Caki2 (cell line): ENCODE results near the gene NXPH2. TPM values are rescaled to one million over a fixed set of nuclear protein-coding genes. Genes with fewer than 3 reads are reported as not detected.
"Not testable (repeated sequence)": the region's sequence is repeated elsewhere in the genome, so short reads cannot be mapped to it uniquely, and the experiment has no call there.

Experiments used
- DNase-seq: peaks from one replicate; pipeline ENCODE4 v3.0.0-alpha.2; 2015; ENCODE audit warnings: low read depth
- in situ Hi-C: cut with HindIII; loops from 2 replicates; pipeline ENCODE4 v1.10.0; 2016; ENCODE audit warnings: low sequenced_read_pairs, low pct_unique_long_range_greater_than_20kb, mixed read lengths
- total RNA-seq: library from RNA; depleted of rRNA; stranded (reverse); fragments of >200 nt; shearing (Covaris generic); gene quantifications from 2 replicates; pipeline ENCODE4 v1.2.3, GENCODE V29; 2014; ENCODE audit warnings: low replicate concordance

Gene NXPH2
- total RNA-seq, 1 experiment from 2014 or later: 1.6 TPM

GRCh38 chr2:138670734-138671133, 109.5 kb downstream of the NXPH2 start:
- no peak for DNase-seq
- in situ Hi-C loops: no loop called here

- DNase-seq: peak; percentile 26
- in situ Hi-C loops: no loop called here
These were observed 114.3 kb downstream of the NXPH2 start for GRCh38 chr2:138665937-138666336.

- in situ Hi-C loops: no loop called here
- DNase-seq: no peak
These were observed 121.8 kb downstream of the NXPH2 start for GRCh38 chr2:138658187-138658894.

GRCh38 chr2:138654146-138654545, 126.0 kb downstream of the NXPH2 start:
- in situ Hi-C loops: no loop called here
- DNase-seq: no peak

GRCh38 chr2:138652378-138652777, 127.8 kb downstream of the NXPH2 start:
- in situ Hi-C loops: no loop called here
- DNase-seq: peak; percentile 25

GRCh38 chr2:138649571-138649970, 130.6 kb downstream of the NXPH2 start:
- DNase-seq: no peak
- in situ Hi-C loops: no loop called here

- no peak for DNase-seq
- in situ Hi-C loops: no loop called here
These were observed 131.6 kb downstream of the NXPH2 start for GRCh38 chr2:138648606-138649005.

- in situ Hi-C loops: not testable (repeated sequence)
These were observed 135.4 kb downstream of the NXPH2 start for GRCh38 chr2:138644776-138645175.

GRCh38 chr2:138640921-138641676, 139.1 kb downstream of the NXPH2 start:
- in situ Hi-C loops: no loop called here
- DNase-seq: peak; percentile 21

More at GRCh38 chr2:138644776-138645175, 135.4 kb downstream of the NXPH2 start:
- peak; percentile 75 for DNase-seq

GRCh38 chr2:138637686-138638085, 142.5 kb downstream of the NXPH2 start:
- in situ Hi-C loops: no loop called here
- no peak for DNase-seq

- DNase-seq: no peak
- in situ Hi-C loops: no loop called here
These were observed 143.1 kb downstream of the NXPH2 start for GRCh38 chr2:138637061-138637460.

GRCh38 chr2:138633049-138633448, 147.1 kb downstream of the NXPH2 start:
- in situ Hi-C loops: no loop called here
- DNase-seq: no peak

GRCh38 chr2:138632066-138632620, 148.0 kb downstream of the NXPH2 start:
- in situ Hi-C loops: no loop called here
- no peak for DNase-seq

- in situ Hi-C loops: no loop called here
- no peak for DNase-seq
These were observed 150.0 kb downstream of the NXPH2 start for GRCh38 chr2:138630164-138630563.

GRCh38 chr2:138626148-138626547, 154.0 kb downstream of the NXPH2 start:
- in situ Hi-C loops: no loop called here
- no peak for DNase-seq

- DNase-seq: no peak
- in situ Hi-C loops: no loop called here
These were observed 157.6 kb downstream of the NXPH2 start for GRCh38 chr2:138622613-138623012.

- no peak for DNase-seq
- in situ Hi-C loops: no loop called here
These were observed 159.1 kb downstream of the NXPH2 start for GRCh38 chr2:138621139-138621538.

GRCh38 chr2:138620431-138620830, 159.8 kb downstream of the NXPH2 start:
- in situ Hi-C loops: no loop called here
- DNase-seq: no peak
